IPS-18c (cell line): Measurements from ENCODE around the gene SIGLEC10.
"Not testable (repeated sequence)": the region's sequence is repeated elsewhere in the genome, so short reads cannot be mapped to it uniquely, and the experiment has no call there.

Experiments used
- H3K4me3 ChIP-seq: 2 replicates; pipeline ENCODE4 v1.7.0; 2013; ENCODE audit warnings: low read depth, mild to moderate bottlenecking, low read length, moderate library complexity; ENCODE audit not compliant: insufficient read depth
- H3K9me3 ChIP-seq: one replicate; pipeline ENCODE4 v1.6.1; 2013; ENCODE audit warnings: mild to moderate bottlenecking, low read length, moderate library complexity; ENCODE audit not compliant: control insufficient read depth, insufficient read depth

SIGLEC10 gene

DNA sequence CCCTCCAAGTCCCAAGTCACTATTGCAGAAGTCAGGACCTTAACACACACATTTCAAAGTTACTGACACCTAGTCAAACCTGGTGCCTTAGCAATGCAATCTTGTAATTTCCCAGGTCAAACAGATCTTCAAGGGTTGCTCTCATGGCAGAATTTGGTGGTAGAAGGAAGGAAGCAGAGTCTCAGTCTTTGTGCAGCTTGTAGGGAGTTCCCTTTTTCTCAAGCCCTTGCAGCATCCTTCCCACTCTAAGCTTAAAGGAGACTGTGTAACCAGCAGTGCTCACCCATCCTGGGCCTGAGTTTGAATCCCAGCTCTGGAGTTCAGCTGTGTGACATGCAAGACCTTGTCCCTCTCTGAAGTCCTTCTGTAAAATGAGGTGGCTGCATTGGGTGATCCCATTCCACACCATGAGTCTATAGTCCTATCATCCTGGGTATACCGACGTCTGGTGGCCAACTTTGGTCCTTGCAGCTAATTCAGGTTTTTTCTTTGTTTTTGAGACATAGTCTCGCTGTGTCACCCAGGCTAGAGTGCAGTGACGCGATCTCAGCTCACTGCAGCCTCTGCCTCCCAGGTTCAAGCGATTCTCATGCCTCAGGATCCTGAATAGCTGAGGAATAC lies 9.8 kb downstream of the SIGLEC10 start:
- peaks cover 5% of the 10 kb centered on the region for H3K9me3 ChIP-seq
- no peak overlapping the region for H3K4me3 ChIP-seq

DNA sequence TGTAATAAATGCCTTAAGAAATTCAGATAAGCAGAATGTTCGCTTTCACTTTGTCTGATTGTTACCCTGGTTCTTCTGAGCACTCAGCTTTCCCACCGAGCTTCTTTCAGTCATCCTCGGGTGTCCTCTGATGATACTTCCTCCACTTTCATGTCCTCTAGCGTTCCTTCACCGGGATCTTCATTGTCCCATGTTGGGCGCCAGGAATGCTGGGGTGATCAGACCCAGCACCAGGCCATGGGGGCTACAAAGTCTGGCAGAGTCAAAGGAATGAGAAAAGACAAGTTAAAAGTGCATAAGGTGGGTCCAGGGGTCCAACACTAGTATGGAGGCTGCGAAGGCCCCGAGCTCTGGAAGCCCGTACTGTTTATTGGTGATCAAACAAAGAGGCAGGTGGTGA lies 15.3 kb downstream of the SIGLEC10 start:
- peaks cover 8% of the 10 kb centered on the region for H3K9me3 ChIP-seq
- no peak overlapping the region for H3K4me3 ChIP-seq

DNA sequence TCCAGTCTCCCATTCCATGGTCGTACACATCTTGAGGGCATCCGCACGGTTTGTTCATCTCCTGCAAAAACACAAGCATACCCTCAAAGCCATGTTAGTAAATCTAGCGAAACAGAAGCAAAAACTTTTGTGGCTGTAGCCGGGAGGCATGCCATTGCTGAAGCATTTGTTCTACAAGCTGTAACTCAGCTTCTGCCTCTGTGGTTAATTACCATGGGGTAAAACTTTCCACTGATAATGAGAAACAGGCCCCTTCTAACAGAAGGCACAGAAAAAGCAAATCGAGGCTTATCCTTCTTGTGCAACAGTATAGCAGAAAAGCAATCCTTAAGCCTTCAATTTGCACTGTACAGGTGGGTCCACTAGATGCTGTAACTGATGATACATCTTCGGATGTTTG lies 17.5 kb downstream of the SIGLEC10 start:
- H3K9me3 ChIP-seq: not testable (repeated sequence)

DNA sequence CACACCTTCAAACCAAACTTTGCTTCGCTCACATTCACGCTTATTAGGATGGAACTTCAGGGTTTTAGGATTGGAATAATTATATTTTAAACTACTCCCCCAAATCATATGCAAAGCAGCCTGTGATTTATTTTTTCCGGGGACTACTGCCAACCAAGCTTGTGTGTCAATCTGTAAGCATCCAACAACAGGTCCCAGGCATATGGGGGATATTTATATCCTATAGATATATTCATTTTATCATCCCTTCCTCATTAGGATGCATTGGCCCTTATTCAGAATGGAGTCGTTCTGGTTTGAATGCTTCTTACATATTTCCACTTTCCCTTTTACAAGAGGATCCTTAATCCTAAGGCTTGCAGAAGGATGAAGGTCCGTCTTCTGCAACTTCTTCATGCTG lies 18.2 kb downstream of the SIGLEC10 start:
- H3K4me3 ChIP-seq: no peak overlapping the region

More for the DNA sequence above, 17.5 kb downstream of the SIGLEC10 start:
- H3K4me3 ChIP-seq: not testable (repeated sequence)

DNA sequence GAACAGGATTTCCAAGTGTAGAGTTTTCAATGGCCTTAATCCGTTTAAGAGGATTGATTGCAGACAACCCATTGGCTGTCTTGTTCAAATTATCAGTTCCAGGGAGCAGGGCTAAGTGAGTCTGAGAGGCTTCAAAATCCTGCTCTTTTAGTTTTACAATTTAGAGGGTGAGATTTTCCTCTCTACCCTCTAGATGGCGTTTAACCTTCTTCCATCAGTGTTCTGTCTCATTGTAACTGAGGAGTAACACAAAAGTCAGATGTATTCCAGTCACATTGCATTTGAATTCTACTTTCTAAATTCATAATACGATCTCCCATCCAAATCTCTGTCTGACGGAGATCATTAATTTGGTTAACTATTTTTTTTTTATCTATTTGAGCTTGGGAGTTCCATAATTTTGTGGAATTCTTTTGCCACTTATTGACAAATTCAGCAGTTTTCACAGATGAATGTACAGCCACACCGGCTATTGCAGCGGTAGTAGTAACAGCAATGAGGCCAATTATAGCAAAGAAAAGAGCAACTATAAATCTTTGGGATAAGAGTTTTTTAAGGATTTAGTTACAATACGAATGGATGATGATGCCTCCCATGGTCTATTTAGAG lies 19.2 kb downstream of the SIGLEC10 start:
- H3K9me3 ChIP-seq: peaks cover 5% of the 10 kb centered on the region
- H3K4me3 ChIP-seq: no peak overlapping the region

More for the DNA sequence above, 18.2 kb downstream of the SIGLEC10 start:
- peaks cover 9% of the 10 kb centered on the region for H3K9me3 ChIP-seq

DNA sequence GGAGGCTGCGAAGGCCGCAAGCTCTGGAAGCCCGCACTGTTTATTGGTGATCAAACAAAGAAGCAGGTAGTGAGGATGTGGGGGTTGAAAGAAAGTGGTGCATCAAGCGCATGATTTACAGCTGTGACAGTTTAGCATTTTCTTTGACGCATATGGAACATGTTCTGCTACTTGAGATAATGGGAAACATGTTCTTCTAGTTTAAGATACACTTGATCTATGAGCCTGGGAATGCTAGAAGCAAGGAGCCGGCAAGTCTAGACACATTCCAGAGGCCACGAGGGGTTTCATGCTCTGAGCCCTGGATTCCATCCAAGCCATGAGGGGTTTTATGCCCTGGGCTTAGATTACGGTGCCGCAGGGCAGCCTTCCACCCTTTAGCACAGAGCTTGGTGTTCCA lies 20.0 kb downstream of the SIGLEC10 start:
- H3K4me3 ChIP-seq, H3K9me3 ChIP-seq: not testable (repeated sequence)

GRCh38 chr19:51396175-51396574 lies 21.3 kb downstream of the SIGLEC10 start:
- Histone ChIP-seq H3K4me3 (no peak overlapping the region), H3K9me3 (peaks cover 5% of the 10 kb centered on the region)

DNA sequence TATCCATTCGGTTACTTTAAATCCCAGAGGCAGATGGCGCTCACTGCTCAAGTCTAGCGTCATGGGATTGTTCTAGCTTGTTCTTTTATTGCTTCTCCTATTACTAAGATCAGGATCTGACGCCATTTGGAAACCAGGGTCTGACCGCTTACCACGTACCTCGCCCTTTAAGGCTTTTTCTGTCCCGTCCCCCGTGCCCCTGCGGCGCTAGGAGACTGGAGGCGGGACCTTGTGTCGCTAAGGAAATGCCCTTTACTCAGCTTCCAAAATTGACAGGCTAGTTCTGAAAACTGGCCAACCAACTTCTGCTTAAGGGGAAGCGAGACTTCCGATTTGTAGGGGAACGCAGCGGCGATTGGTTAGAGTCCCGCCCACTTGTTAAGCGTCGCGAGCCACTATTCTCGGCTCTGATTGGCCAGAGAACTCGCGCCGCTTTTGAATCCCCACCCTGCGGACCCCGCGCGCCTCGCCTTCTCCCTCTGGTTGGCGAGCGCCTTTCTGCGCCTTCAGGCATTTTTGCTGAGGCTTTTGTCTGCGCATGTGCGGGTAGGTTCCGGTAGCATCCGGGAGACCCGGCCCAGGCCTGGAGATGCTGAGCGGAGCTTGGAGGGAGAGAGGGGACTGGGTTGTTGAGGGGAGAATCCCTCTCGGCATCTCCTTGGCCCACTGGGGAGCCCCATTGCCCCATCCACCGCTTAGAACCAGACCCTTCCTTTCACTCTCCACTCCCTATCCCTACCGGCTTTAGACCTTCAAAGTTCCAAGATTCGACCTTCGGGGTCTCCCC lies 23.2 kb downstream of the SIGLEC10 start:
- Histone ChIP-seq H3K9me3 (peaks cover 5% of the 10 kb centered on the region), H3K4me3 (peak overlapping the region; percentile 85)

GRCh38 chr19:51392701-51393100 lies 24.7 kb downstream of the SIGLEC10 start:
- Histone ChIP-seq H3K9me3 (peaks cover 5% of the 10 kb centered on the region), H3K4me3 (no peak overlapping the region)

DNA sequence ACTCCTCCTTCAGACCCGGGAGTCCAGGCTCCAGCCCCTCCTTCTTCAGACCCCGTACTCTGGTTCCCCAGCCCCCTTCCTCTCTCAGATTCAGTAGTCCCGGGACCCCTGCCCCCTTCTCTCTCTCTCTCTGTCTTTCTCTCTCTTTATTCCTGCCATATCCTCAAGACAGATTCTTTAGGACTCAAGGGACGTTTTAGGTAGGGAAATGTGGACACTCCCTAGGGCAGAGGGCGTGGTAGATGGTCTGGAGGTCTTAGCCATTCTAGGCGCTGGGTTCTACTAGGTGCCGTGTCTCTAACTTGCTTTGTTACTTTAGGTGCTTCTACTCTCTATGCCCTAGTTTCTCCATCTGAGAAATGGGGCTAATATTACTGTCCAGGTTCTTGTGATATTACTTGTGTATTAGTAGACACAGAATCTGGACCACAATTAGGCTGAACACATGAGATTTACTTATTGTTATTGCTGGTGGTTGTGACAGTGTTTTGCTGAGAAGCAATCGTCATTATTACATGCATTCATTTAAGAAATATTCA lies 26.3 kb downstream of the SIGLEC10 start:
- Histone ChIP-seq H3K9me3 (peaks cover 3% of the 10 kb centered on the region), H3K4me3 (peak overlapping the region; percentile 25)

GRCh38 chr19:51389143-51389542 lies 28.3 kb downstream of the SIGLEC10 start:
- no peaks in the 10 kb centered on the region for H3K9me3 ChIP-seq
- H3K4me3 ChIP-seq: no peak overlapping the region

DNA sequence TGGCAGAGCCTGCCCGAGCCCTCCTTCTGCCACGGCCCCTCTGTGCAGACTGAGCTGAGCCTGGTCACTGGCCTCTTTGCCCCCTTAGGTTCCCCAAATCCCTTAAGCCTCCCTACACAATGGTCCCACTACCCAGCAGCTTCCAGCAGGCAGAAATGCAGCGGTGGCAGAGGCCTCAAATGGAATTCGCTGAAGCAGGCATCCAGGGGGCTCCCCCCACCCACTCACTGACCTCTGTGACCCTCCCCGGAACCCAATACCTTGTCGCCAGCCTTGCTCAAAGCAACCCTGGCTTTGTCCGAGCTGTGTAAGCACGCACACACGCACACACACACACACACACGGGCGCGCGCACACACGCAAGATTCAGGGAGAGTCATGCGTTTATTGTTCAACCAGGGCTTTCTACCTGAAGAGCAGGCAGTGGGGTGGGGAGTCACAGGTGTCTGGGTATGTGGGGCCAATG lies 29.5 kb downstream of the SIGLEC10 start, which contains the start of gene LIM2:
LIM2 (minus strand) TSS at position 51 of the 466 bp plus-strand sequence. CDS start 531 bp downstream, outside the sequence.
- no peak within 1 kb of the TSS for H3K4me3 ChIP-seq
- no peaks in the 10 kb centered on the region for H3K9me3 ChIP-seq

- H3K4me3 ChIP-seq: no peak overlapping the region
- H3K9me3 ChIP-seq: no peaks in the 10 kb centered on the region
These were observed 30.4 kb downstream of the SIGLEC10 start for GRCh38 chr19:51386882-51387520.

DNA sequence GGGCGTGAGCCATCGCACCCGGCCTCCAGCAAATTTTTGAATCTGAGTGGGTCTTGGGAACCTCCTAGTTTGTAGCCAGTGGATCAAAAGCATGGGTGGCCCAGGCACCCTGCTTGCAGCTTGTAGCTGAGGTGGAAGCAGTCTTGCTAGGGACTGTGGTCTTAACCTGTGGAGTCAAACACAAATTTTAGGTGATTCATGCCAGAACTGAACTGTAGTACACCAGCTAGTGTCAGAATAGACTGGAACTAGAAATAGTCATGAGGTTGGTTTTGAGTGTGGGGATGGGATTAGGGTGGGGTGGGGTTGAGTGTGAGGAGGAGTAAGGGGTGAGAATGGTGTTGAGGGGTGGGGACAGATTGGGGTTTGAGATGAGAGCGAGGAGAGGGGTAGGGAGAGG lies 35.4 kb downstream of the SIGLEC10 start:
- H3K4me3 ChIP-seq: no peak overlapping the region
- peaks cover 2% of the 10 kb centered on the region for H3K9me3 ChIP-seq

- H3K4me3 ChIP-seq: no peak overlapping the region
These were observed 37.1 kb downstream of the SIGLEC10 start for GRCh38 chr19:51380379-51380778.

GRCh38 chr19:51377422-51377821 lies 40.0 kb downstream of the SIGLEC10 start:
- peaks cover 2% of the 10 kb centered on the region for H3K9me3 ChIP-seq

More at GRCh38 chr19:51380379-51380778, 37.1 kb downstream of the SIGLEC10 start:
- H3K9me3 ChIP-seq: peaks cover 2% of the 10 kb centered on the region

DNA sequence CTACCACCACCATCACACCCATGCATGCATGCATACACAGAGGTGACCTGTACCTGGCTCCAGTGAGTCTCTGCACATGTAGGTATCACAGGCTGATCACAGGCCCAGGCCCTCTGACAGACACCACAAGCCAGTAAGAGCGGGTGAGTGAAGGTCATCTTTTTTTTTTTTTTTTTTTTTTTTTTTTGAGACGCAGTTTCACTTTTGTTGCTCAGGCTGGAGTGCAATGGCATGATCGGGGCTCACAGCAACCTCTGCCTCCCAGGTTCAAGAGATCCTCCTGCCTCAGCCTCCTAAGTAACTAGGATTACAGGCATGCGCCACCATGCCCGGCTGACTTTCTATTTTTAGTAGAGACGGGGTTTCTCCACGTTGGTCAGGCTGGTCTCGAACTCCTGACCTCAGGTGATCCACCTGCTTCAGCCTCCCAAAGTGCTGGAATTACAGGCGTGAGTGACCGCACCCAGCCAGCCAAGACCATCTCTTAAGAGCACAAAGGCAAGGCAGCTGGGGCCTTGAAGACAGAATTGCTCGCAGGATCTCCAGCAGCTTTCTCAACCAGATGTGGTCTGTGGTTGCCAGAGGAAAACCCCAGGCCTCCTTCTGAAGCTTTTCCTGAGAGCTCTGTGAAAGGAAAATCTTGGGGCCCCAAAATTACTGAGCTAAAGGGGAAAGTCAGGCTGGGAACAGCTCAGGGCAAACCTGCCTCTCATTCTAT lies 41.8 kb downstream of the SIGLEC10 start:
- H3K4me3 ChIP-seq: no peak overlapping the region
- no peaks in the 10 kb centered on the region for H3K9me3 ChIP-seq

More at GRCh38 chr19:51377422-51377821, 40.0 kb downstream of the SIGLEC10 start:
- H3K4me3 ChIP-seq: no peak overlapping the region
